ENCODE data around the gene SIK3.
"Not testable (repeated sequence)": the region's sequence is repeated elsewhere in the genome, so short reads cannot be mapped to it uniquely, and the experiment has no call there.

Gene SIK3

GRCh38 chr11:116813781-116814471, 284.3 kb downstream of the SIK3 start:
- DNase-seq = no peak

GRCh38 chr11:116813170-116813569, 285.1 kb downstream of the SIK3 start:
- DNase-seq = no peak

- no peak for DNase-seq
These were observed 286.1 kb downstream of the SIK3 start for GRCh38 chr11:116812109-116812508.

GRCh38 chr11:116811194-116811593, 287.0 kb downstream of the SIK3 start:
- DNase-seq = no peak

GRCh38 chr11:116808262-116809175, 289.7 kb downstream of the SIK3 start:
- DNase-seq = no peak

GRCh38 chr11:116807601-116808261, 290.5 kb downstream of the SIK3 start:
- no peak for DNase-seq

GRCh38 chr11:116804001-116804400, 294.2 kb downstream of the SIK3 start:
- no peak for DNase-seq

- DNase-seq = not testable (repeated sequence)
These were observed 296.6 kb downstream of the SIK3 start for GRCh38 chr11:116801662-116802061.

GRCh38 chr11:116800610-116801009, 297.6 kb downstream of the SIK3 start:
- DNase-seq = no peak

- no peak for DNase-seq
These were observed 299.9 kb downstream of the SIK3 start for GRCh38 chr11:116798368-116798767.

GRCh38 chr11:116797816-116798215, 300.4 kb downstream of the SIK3 start:
- no peak for DNase-seq

- DNase-seq = no peak
These were observed 301.7 kb downstream of the SIK3 start for GRCh38 chr11:116796548-116796947.

- no peak for DNase-seq
These were observed 303.4 kb downstream of the SIK3 start for GRCh38 chr11:116794851-116795250.

- DNase-seq = no peak
These were observed 304.5 kb downstream of the SIK3 start for GRCh38 chr11:116793772-116794097.
